ENCODE results near the gene RPL7A.
"Not testable (repeated sequence)": the region's sequence is repeated elsewhere in the genome, so short reads cannot be mapped to it uniquely, and the experiment has no call there.

Gene RPL7A

GRCh38 chr9:133347985-133348717 lies at the start of gene RPL7A, which contains the start of gene MED22:
RPL7A (plus strand) TSS chr9:133348218; CDS start chr9:133348244, 26 bp downstream.
MED22 (minus strand) TSS chr9:133348131; CDS start chr9:133346662, 1,469 bp downstream.
- peak; percentile 92 for DNase-seq (ENCODE audit: low read depth)

- DNase-seq (ENCODE audit: low read depth) = not testable (repeated sequence)
Observed at GRCh38 chr9:133299996-133300395, 48.0 kb upstream of the RPL7A start.

GRCh38 chr9:133301253-133302230 lies 46.5 kb upstream of the RPL7A start:
- no peak for DNase-seq (ENCODE audit: low read depth)

DNA sequence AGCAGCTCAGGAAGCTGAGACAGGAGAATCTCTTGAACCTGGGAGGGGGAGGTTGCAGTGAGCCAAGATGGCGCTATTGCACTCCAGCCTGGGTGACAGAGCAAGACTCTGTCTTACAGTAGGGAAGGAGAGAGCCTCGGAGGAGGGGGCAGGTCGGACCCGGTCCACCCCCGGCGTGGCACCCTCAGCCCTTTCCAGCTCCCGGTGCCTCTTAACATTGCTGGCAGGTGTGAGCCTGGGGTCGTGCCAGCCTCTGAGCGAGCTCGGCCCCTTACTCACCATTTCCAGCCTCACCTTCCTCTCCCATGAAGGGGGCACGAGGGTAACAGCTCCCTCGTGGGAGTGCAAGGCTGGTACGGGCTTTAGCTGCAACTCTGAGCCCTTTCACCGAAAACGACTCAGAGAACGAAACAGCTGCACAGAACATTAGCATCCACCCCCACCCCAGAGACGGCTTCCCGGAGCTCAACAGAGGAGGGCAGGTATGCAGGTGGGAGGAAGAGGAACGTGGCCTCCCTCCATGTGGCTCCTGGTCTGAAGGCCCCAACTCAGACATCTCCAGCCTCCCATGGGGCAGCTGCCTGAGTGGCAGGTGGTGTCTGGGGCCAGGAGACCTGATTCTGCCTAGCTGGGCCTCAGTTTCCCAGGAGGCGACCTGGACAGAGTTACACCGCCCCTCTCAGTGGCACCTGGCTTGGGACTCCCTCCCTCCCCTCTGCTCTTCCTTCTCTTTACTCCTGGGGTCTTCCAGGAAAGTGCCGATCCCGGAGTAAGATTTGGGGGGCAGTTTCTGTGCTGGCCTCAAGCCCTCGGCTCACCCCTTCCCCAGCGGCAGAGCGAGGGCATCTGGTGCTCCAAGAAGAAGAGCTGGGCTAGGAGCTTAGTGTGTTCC lies 44.5 kb upstream of the RPL7A start:
- DNase-seq (ENCODE audit: low read depth) = no peak

DNA sequence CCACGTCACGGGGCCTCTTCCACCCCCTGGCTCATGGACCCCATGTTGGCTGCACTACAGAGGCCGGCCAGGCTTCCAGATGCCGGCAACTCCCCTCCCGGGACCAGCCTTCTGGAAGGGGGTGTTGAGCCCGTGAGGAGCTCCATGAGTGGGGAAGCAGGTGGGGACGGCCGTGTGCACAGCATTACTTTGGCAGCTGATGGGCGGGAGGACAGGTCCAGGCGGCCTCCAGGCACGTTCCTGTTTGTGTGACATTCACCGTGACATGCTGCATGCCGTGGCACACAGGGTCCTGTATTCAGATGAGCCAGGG lies 43.9 kb upstream of the RPL7A start:
- DNase-seq (ENCODE audit: low read depth) = no peak

DNA sequence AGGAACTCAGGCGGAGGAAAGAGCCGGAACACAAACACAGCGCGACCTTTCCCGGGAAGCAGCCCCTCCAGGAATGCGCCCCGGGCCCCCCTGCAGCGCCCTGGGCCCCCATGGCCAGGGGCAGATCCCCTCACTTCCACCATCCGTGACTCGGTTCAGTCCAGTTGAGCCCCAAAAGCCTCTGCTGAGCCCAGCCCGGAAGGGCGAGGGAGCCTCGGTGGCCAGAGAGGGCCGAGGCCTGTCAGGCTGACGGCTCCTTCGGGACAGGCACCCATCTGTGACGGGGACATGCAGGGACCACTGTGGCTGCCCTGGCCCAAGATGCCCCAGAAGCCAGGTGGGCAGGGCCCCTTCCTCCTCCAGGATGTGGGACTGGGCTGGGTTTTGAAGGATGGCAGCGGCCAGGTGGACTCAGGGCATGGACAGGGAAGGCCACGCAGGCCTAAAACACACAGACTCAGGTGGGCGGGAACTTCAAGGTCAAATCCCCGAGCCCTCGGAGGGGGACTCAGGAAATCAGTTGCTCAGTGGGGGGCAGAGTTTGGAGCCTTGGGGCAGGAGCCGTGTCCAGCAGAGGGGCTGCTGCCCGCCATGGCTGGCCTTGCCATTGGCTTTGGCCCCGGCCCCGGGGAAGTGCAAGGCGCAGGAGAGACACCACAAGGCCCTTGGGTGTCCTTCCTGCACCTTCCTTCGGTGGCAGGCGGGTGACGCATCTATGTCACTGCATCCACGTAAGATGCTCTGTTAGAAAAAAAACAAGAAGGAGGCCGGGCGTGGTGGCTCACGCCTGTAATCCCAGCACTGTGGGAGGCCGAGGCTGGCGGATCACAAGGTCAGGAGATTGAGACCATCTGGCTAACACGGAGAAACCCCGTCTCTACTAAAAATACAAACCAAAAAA lies 43.3 kb upstream of the RPL7A start:
- no peak for DNase-seq (ENCODE audit: low read depth)

DNA sequence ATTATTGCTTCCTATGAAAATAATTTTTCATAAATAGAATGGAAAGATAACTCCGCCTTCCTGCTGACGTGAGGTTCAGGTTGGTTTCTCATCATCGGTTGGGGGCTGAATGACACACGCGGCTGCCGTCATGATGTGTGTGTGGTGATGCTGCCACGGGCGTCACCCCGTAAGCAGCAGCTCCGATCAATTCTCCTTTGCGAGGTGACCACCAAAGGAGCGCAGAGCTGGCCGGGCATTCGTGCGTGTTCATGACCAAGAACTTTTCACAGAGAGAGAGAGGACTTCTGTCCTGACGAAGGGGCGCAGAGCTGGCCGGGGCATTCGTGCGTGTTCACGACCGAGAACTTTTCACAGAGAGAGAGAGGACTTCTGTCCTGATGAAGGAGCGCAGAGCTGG lies 42.3 kb upstream of the RPL7A start:
- no peak for DNase-seq (ENCODE audit: low read depth)

GRCh38 chr9:133306242-133307204 lies 41.5 kb upstream of the RPL7A start:
- no peak for DNase-seq (ENCODE audit: low read depth)

DNA sequence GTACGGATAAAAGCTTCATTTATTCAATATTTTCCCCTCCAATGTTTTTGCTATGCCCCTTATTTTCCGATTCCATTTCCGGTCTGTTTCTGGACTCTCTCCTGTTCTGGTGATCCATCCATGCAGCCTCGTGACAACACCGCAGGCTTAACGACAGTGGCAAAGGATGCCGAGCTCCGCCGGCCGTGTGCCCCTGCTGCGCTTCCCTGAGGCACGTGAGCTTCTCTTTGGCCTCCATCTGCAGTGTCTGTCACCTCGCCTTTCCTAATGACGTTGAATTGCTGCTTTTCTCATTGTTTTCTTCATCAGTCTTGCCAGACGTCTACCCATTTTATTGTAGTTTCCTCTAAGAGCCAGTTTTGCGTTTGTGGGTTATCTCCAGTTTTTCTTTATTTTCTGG lies 40.7 kb upstream of the RPL7A start:
- no peak for DNase-seq (ENCODE audit: low read depth)

- no peak for DNase-seq (ENCODE audit: low read depth)
Observed at GRCh38 chr9:133309608-133310007, 38.4 kb upstream of the RPL7A start.

DNA sequence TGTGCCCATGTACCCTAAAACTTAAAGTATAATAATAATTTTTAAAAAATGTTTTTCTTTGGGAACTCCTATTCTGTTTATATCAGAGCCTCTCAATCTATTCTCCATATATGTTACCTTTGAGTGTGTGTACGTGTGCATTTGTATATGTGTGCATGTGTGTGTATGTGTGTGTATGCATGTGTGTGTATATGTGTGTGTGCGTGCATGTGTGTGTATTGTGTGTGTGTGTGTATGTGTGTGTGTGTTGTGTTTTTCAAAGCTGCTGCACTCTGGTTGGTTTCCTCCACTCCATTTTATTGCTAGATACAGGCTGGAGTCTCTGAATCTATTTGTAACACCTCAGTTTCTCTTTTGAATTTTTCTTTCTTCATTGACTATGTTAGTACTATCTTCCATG lies 32.0 kb upstream of the RPL7A start:
- DNase-seq (ENCODE audit: low read depth) = no peak

- not testable (repeated sequence) for DNase-seq (ENCODE audit: low read depth)
Observed at GRCh38 chr9:133317551-133317950, 30.5 kb upstream of the RPL7A start.

GRCh38 chr9:133320421-133320881 lies 27.6 kb upstream of the RPL7A start:
- no peak for DNase-seq (ENCODE audit: low read depth)

- no peak for DNase-seq (ENCODE audit: low read depth)
Observed at GRCh38 chr9:133321411-133321935, 26.5 kb upstream of the RPL7A start.

DNA sequence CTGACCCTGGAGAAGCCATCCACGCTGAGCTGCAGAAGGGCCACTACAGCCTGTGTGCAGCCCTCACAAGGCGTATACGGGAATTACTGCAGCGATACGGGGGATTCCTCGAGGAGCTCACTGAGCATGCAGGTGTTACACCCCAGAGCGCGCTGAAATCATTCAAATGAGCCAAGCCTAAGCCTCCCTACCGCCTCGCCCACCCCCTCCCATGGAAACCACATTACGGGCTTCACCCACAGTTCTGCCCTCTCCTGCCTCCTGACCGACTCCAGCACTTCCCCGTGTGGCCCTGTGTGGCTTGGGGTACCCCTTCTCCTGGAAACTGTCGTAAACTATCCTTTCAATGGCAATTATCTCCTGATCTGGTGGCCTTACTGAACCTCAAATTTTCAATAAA lies 25.3 kb upstream of the RPL7A start:
- DNase-seq (ENCODE audit: low read depth) = no peak

DNA sequence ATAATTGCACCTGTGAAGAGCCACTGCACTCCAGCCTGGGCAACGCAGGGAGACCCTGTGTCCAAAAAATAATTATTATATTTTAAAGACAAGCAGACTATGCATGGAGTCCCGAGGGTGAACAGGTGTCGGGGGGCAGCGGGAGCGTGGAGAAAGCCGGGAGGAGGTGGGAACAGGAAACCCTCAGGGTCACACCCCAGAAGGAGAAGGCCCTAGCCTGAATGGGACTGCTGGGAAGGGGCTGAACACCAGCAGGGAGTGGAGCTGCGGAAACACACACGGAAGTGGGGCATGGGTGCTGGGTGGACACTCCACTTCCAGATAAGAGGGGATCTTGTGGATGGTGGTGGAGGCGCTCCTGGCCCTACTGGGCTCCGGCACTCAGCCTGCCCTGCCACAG lies 24.8 kb upstream of the RPL7A start:
- DNase-seq (ENCODE audit: low read depth) = no peak

DNA sequence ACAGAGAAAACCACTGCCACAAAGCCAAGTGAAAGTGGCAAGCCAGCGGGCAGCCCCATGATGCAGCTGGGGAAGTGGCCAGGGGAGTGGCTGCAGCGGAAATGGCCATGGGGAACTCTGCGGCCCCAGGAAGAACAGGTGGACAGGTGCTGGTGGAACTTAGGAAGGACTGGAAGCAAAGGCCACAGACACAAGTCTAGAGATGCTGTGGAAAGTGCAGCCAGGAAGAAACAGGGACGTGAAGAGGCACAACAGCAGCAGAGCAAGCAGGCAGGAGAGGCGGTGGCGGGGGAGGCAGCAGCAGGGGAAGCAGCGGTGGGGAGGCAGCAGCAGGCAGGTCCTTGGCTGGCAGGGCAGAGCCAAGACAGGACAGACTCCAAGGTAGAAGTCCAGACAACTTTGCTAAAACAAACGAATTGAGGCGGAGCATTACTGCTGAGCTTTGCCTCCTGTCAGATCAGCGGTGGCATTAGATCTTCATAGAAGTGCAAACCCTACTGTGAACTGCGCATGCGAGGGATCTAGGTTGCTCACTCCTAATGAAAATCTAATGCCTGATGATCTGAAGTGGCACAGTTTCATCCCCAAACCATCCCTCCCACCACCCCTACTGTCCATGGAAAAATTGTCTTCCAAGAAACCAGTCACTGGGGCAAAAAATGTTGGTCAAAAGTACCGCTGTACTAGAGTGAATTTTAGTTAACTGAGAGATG lies 23.9 kb upstream of the RPL7A start:
- no peak for DNase-seq (ENCODE audit: low read depth)

DNA sequence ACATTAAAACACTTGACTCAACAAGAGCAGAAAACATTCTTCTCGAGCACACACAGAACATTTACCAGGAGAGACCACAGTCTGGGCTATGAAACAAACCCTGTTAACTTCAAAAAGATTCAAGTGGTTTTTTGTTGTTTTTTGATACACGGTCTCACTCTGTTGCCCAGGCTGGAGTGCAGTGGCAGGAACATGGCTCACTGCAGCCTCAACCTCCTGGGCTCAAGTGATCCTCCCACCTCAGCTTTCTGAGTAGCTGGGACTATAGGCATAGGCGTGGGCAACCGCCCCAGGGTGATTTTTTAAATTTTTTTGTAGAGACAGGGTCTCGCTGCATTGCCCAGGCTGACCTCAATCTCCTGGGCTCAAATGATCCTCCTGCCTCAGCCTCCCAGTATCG lies 21.0 kb upstream of the RPL7A start:
- DNase-seq (ENCODE audit: low read depth) = not testable (repeated sequence)

Data from HS-5 (cell line).